ENCODE measurements around the gene OR56B1. TPM values are rescaled to one million over a fixed set of nuclear protein-coding genes. Genes with fewer than 3 reads are reported as not detected.
"Not testable (repeated sequence)": the region's sequence is repeated elsewhere in the genome, so short reads cannot be mapped to it uniquely, and the experiment has no call there.

The OR56B1 gene
- total RNA-seq, 2 donors from 2014 or later = 0.27 to 0.49 TPM

DNA sequence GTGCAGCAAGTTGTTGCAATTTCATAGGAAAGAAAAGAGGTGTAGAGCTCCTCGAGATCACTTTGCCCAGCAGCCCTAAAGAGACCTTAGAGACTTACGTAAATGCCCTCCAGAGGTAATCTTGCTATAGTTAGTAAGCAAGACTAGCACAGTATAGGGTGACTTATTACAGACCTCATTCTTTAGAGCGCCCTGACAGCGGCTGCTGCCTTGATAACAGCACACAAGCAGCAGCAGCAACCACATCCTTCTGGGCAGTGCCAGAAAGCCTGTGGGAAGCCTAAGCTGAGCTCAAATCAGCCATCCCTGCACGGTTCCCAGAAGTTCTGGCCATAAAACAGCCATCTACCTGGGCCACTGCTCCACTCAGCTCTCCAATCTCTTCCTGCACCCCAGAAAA is 22.6 kb upstream of the OR56B1 start:
- no peaks in the 10 kb centered on the region for H3K27me3 ChIP-seq (replicated peaks; ENCODE audit: insufficient read depth)
- H3K36me3 ChIP-seq = peaks cover 10% of the 10 kb centered on the region
- H3K27ac ChIP-seq = no peak overlapping the region
- TF ChIP-seq, protein P1, sequence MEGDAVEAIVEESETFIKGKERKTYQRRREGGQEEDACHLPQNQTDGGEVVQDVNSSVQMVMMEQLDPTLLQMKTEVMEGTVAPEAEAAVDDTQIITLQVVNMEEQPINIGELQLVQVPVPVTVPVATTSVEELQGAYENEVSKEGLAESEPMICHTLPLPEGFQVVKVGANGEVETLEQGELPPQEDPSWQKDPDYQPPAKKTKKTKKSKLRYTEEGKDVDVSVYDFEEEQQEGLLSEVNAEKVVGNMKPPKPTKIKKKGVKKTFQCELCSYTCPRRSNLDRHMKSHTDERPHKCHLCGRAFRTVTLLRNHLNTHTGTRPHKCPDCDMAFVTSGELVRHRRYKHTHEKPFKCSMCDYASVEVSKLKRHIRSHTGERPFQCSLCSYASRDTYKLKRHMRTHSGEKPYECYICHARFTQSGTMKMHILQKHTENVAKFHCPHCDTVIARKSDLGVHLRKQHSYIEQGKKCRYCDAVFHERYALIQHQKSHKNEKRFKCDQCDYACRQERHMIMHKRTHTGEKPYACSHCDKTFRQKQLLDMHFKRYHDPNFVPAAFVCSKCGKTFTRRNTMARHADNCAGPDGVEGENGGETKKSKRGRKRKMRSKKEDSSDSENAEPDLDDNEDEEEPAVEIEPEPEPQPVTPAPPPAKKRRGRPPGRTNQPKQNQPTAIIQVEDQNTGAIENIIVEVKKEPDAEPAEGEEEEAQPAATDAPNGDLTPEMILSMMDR (IDR thresholded peaks at IDR 0.05) = no peak
- H3K4me1 ChIP-seq (ENCODE audit: control insufficient read depth in 1 of 2, low read depth in 2 of 2) = no peaks in the 10 kb centered on the region
- ATAC-seq (ENCODE audit: insufficient number of reproducible peaks, low FRiP score, low read depth) = no peak
- no peak overlapping the region for H3K4me3 ChIP-seq
- no peaks in the 10 kb centered on the region for H3K9me3 ChIP-seq
- no peak for DNase-seq (ENCODE audit: low spot score)

- H3K27ac ChIP-seq; H3K9me3 ChIP-seq; DNase-seq (ENCODE audit: low spot score); H3K4me3 ChIP-seq; H3K4me1 ChIP-seq (ENCODE audit: control insufficient read depth in 1 of 2, low read depth in 2 of 2); ATAC-seq (ENCODE audit: insufficient number of reproducible peaks, low FRiP score, low read depth); H3K36me3 ChIP-seq; H3K27me3 ChIP-seq (replicated peaks; ENCODE audit: insufficient read depth): not testable (repeated sequence)
Observed at GRCh38 chr11:5716518-5716917, 19.7 kb upstream of the OR56B1 start.

DNA sequence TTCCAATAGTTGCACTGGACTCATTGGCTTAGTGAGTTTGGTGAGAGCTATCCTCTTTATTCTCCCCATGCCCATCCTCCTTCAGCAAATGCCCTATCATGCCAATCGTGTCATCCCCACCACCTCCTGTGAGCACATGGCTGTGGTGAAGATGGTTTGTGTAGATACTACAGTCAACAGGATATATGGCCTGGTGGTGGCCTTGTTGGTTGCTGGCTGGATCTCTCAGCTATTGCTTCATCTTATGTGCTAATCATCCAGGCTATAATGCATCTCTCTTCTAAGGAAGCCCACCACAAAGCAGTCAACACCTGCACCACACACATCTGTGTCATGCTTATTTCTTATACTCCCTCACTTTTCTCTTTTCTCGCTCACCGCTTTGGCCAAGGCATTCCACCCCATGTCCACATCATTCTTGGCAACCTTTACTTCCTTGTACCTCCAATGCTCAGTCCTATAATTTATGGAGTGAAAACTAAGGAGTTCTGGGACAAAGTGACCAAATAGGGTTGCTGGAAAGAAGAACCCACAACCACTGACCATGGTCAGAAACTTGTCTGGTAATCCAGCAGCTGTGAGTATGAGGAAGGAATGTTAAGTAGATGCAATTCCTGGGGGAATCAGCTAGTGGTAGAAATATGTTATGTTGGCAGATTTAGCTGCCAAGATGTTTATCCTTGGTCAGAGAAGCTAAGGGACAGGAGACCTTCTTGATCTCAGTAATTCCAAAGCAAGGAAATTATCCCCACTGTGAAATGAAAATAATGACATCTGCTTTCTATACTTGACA is 16.3 kb upstream of the OR56B1 start:
- ATAC-seq (ENCODE audit: insufficient number of reproducible peaks, low FRiP score, low read depth) (no peak), DNase-seq (ENCODE audit: low spot score) (no peak)
- no peaks in the 10 kb centered on the region for H3K4me1 ChIP-seq (ENCODE audit: control insufficient read depth in 1 of 2, low read depth in 2 of 2)
- H3K27me3 ChIP-seq (replicated peaks; ENCODE audit: insufficient read depth) = no peaks in the 10 kb centered on the region
- H3K4me3 ChIP-seq = no peak overlapping the region
- TF ChIP-seq, protein P1 (IDR thresholded peaks at IDR 0.05) = no peak
- no peaks in the 10 kb centered on the region for H3K36me3 ChIP-seq
- H3K9me3 ChIP-seq = no peaks in the 10 kb centered on the region
- no peak overlapping the region for H3K27ac ChIP-seq

- ATAC-seq (ENCODE audit: insufficient number of reproducible peaks, low FRiP score, low read depth) (no peak), DNase-seq (ENCODE audit: low spot score) (no peak)
- no peak overlapping the region for H3K27ac ChIP-seq
- no peaks in the 10 kb centered on the region for H3K27me3 ChIP-seq (replicated peaks; ENCODE audit: insufficient read depth)
- H3K36me3 ChIP-seq = no peaks in the 10 kb centered on the region
- no peak overlapping the region for H3K4me3 ChIP-seq
- H3K9me3 ChIP-seq = no peaks in the 10 kb centered on the region
- TF ChIP-seq, protein P1 (IDR thresholded peaks at IDR 0.05) = no peak
- no peaks in the 10 kb centered on the region for H3K4me1 ChIP-seq (ENCODE audit: control insufficient read depth in 1 of 2, low read depth in 2 of 2)
Observed at GRCh38 chr11:5722622-5723021, 13.6 kb upstream of the OR56B1 start.

DNA sequence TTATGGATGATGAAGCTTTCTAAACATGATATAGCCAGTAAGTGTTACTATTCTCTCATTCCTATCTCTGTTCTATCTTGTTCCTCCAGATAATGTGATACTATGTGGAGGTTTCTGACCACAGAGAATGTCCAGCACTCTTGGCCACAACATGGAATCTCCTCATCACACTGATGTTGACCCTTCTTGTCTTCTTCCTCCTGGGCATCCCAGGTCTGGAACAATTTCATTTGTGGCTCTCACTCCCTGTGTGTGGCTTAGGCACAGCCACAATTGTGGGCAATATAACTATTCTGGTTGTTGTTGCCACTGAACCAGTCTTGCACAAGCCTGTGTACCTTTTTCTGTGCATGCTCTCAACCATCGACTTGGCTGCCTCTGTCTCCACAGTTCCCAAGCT is 9.9 kb upstream of the OR56B1 start:
- no peaks in the 10 kb centered on the region for H3K9me3 ChIP-seq
- H3K4me3 ChIP-seq = no peak overlapping the region
- H3K27ac ChIP-seq = no peak overlapping the region
- no peak for ATAC-seq (ENCODE audit: insufficient number of reproducible peaks, low FRiP score, low read depth)
- no peaks in the 10 kb centered on the region for H3K36me3 ChIP-seq
- no peaks in the 10 kb centered on the region for H3K4me1 ChIP-seq (ENCODE audit: control insufficient read depth in 1 of 2, low read depth in 2 of 2)
- TF ChIP-seq, protein P1 (IDR thresholded peaks at IDR 0.05) = no peak
- H3K27me3 ChIP-seq (replicated peaks; ENCODE audit: insufficient read depth) = no peaks in the 10 kb centered on the region
- no peak for DNase-seq (ENCODE audit: low spot score)

GRCh38 chr11:5727691-5728090 is 8.6 kb upstream of the OR56B1 start:
- Histone ChIP-seq H3K9me3 (no peaks in the 10 kb centered on the region), H3K4me3 (no peak overlapping the region), H3K27me3 (replicated peaks; ENCODE audit: insufficient read depth) (no peaks in the 10 kb centered on the region), H3K36me3 (no peaks in the 10 kb centered on the region), H3K4me1 (ENCODE audit: control insufficient read depth in 1 of 2, low read depth in 2 of 2) (no peaks in the 10 kb centered on the region), H3K27ac (no peak overlapping the region)
- ATAC-seq (ENCODE audit: insufficient number of reproducible peaks, low FRiP score, low read depth) (no peak), DNase-seq (ENCODE audit: low spot score) (no peak)
- TF ChIP-seq, protein P1 (IDR thresholded peaks at IDR 0.05) = no peak

All from thoracic aorta (tissue), 2 donors.